Calu3 (cell line): ENCODE data around the gene AGAP4. TPM values are rescaled to one million over a fixed set of nuclear protein-coding genes. Genes with fewer than 3 reads are reported as not detected.
"Not testable (repeated sequence)": the region's sequence is repeated elsewhere in the genome, so short reads cannot be mapped to it uniquely, and the experiment has no call there.

ENCODE experiments used
- Bru-seq: library from RNA; stranded (reverse); fragments of 400-500 nt; gene quantifications from one replicate; lab custom pipeline; 2021; lab: Mats Ljungman, UMichigan
- BruChase-seq, 2 experiments: library from RNA; stranded (reverse); fragments of 400-500 nt; gene quantifications; one replicate each; lab custom pipeline; 2021; lab: Mats Ljungman, UMichigan
- BruUV-seq: library from RNA; stranded (reverse); fragments of 400-500 nt; replicated peaks from 2 replicates; lab custom pipeline; 2021; lab: Mats Ljungman, UMichigan
- CTCF ChIA-PET: fragments of 300-600 bp; sonication (Branson Sonifier 250); formaldehyde crosslinking; loops from one replicate; lab custom pipeline; 2022; ENCODE audit warnings: antibody characterized with exemption; lab: Charles Lee
- DNase-seq: peaks from one replicate; pipeline ENCODE4 v3.0.0; 2022
- H3K27ac Mint-ChIP-seq: one replicate; pipeline ENCODE4 v1.8.0; 2022; ENCODE audit warnings: mixed read lengths; ENCODE audit not compliant: unreplicated experiment
- H3K27me3 Mint-ChIP-seq: one replicate; pipeline ENCODE4 v1.8.0; 2022; ENCODE audit warnings: mixed read lengths; ENCODE audit not compliant: unreplicated experiment
- H3K36me3 Mint-ChIP-seq: one replicate; pipeline ENCODE4 v1.8.0; 2022; ENCODE audit warnings: mild to moderate bottlenecking, moderate library complexity, mixed read lengths; ENCODE audit not compliant: insufficient read depth, unreplicated experiment
- H3K4me1 Mint-ChIP-seq: one replicate; pipeline ENCODE4 v1.8.0; 2022; ENCODE audit warnings: mild to moderate bottlenecking, low read depth, mixed read lengths; ENCODE audit not compliant: unreplicated experiment
- H3K4me3 Mint-ChIP-seq: one replicate; pipeline ENCODE4 v1.8.0; 2022; ENCODE audit warnings: mild to moderate bottlenecking, low read depth, moderate library complexity, mixed read lengths; ENCODE audit not compliant: unreplicated experiment
- H3K9me3 Mint-ChIP-seq: one replicate; pipeline ENCODE4 v1.8.0; 2022; ENCODE audit warnings: low read depth, mixed read lengths; ENCODE audit not compliant: unreplicated experiment
- intact Hi-C: fragments of 100-400 bp; cut with micrococcal nuclease; formaldehyde crosslinking; loops from one replicate; pipeline ENCODE4 v1.10.0; 2022; ENCODE audit not compliant: unreplicated experiment
- long read RNA-seq: library from polyadenylated mRNA; stranded (forward); transcript quantifications from one replicate; pipeline ENCODE4 v2.0.0, GENCODE V29; 2022
- total RNA-seq: library from RNA; stranded (reverse); gene quantifications from 2 replicates; pipeline ENCODE4 v1.2.3, GENCODE V29; 2022

The AGAP4 gene
- total RNA-seq (31.4 and 33.3 TPM in 2 replicates), Bru-seq, nascent RNA (percentile 79 among the genes with signal in this experiment), BruChase-seq, experiment 1, labeled RNA remaining after a 6-hour chase (percentile 68 among the genes with signal in this experiment), BruChase-seq, experiment 2, labeled RNA remaining after a 2-hour chase (percentile 74 among the genes with signal in this experiment)
- long read RNA-seq, partial matches to known transcripts: 0 of 2 reads
- long read RNA-seq, other reads (novel, unspliced or antisense): 2 of 2 reads

DNA sequence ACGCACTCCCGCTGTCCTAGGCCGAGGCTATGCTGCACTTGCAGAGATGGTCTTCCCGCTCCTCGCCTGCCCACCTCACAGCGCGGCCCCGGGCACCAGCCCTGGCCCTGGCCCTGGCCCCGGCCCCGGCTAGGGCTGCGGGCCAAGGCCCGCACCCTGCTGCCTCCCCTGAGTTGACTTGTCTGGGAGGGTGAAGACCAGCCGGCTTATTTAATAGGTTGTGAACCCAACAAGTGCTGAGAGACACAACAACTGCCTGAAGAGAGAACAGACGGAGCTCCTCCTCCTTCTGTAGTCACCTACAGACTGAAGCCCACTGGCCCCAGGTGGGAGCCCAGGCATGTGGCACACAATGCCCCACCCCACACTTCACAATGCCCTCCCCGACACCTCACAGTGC is at the start of gene AGAP4:
Gene AGAP4 (minus strand): TSS at position 101 of the 400 bp plus-strand sequence. CDS start 153 bp downstream, outside the sequence.
- H3K9me3 Mint-ChIP-seq, H3K27me3 Mint-ChIP-seq, intact Hi-C loops, H3K27ac Mint-ChIP-seq, H3K36me3 Mint-ChIP-seq, H3K4me3 Mint-ChIP-seq, CTCF ChIA-PET, H3K4me1 Mint-ChIP-seq, DNase-seq, BruUV-seq: not testable (repeated sequence)

DNA sequence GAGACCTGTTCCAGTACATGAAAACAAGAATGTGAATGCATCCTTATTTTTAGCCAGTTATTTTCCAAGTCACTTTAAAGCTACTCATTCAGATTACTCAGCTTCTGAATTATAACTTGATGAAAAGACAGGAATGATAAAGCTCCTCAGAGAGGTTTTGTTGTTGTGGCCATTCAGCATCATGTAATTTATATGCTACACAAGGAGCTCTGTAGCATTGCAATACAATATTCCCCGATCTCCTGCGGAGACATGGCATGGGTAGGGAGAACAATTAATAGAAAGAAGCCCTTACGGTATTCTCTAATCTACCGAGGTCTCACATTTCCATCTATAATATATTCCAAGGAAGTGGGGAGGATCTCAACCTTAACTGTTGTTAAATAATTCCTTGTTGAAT is 43.4 kb upstream of the AGAP4 start:
- BruUV-seq, CTCF ChIA-PET, H3K27ac Mint-ChIP-seq, H3K27me3 Mint-ChIP-seq, DNase-seq, H3K4me1 Mint-ChIP-seq, intact Hi-C loops, H3K4me3 Mint-ChIP-seq, H3K9me3 Mint-ChIP-seq, H3K36me3 Mint-ChIP-seq: not testable (repeated sequence)

- H3K4me1 Mint-ChIP-seq, DNase-seq, H3K4me3 Mint-ChIP-seq, BruUV-seq, H3K9me3 Mint-ChIP-seq, H3K36me3 Mint-ChIP-seq, CTCF ChIA-PET, intact Hi-C loops, H3K27me3 Mint-ChIP-seq, H3K27ac Mint-ChIP-seq: not testable (repeated sequence)
Observed at GRCh38 chr10:45889539-45890230, 42.4 kb upstream of the AGAP4 start.

DNA sequence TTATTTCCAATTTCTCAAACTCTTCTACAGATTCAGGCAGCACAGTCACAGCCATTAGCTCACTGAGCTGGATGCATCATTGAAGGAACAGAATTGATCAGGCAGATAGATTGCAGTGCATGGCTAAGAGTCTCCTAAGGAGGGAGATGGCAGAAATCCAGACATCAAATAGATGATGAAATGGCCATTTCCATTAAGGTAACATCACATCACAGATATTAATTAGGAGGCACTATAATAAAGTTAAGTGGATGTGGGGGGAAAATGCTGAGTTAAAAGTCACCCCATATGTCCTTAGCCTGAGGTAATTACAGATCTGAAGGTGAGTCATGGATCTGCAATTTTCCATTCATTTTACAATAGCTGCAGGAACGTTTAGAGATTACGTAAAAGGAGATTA is 35.6 kb upstream of the AGAP4 start:
- H3K27ac Mint-ChIP-seq, H3K36me3 Mint-ChIP-seq, CTCF ChIA-PET, H3K9me3 Mint-ChIP-seq, intact Hi-C loops, BruUV-seq, H3K27me3 Mint-ChIP-seq, H3K4me1 Mint-ChIP-seq, H3K4me3 Mint-ChIP-seq, DNase-seq: not testable (repeated sequence)

DNA sequence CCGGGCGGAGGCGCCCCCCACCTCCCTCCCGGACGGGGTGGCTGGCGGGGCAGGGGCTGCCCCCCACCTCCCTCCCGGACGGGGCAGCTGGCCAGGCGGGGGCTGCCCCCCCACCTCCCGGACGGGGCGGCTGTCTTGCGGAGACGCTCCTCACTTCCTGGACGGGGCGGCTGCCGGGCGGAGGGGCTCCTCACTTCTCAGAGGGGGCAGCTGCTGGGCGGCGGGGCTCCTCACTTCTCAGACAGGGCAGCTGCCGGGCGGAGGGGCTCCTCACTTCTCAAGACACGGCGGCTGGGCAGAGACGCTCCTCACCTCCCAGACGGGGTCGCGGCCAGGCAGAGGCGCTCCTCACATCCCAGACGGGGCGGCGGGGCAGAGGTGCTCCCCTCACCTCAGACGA is 18.1 kb upstream of the AGAP4 start:
- not testable (repeated sequence) for H3K4me1 Mint-ChIP-seq, H3K4me3 Mint-ChIP-seq, H3K9me3 Mint-ChIP-seq

GRCh38 chr10:45864264-45864663 is 17.0 kb upstream of the AGAP4 start:
- BruUV-seq, H3K4me3 Mint-ChIP-seq, CTCF ChIA-PET, intact Hi-C loops, H3K27me3 Mint-ChIP-seq, H3K36me3 Mint-ChIP-seq, DNase-seq, H3K27ac Mint-ChIP-seq, H3K4me1 Mint-ChIP-seq, H3K9me3 Mint-ChIP-seq: not testable (repeated sequence)

More for the DNA sequence above, 18.1 kb upstream of the AGAP4 start:
- intact Hi-C loops, H3K36me3 Mint-ChIP-seq, CTCF ChIA-PET, DNase-seq, BruUV-seq, H3K27me3 Mint-ChIP-seq, H3K27ac Mint-ChIP-seq: not testable (repeated sequence)

- H3K9me3 Mint-ChIP-seq, H3K27me3 Mint-ChIP-seq, BruUV-seq, CTCF ChIA-PET, H3K4me3 Mint-ChIP-seq, H3K4me1 Mint-ChIP-seq, H3K27ac Mint-ChIP-seq, DNase-seq, H3K36me3 Mint-ChIP-seq, intact Hi-C loops: not testable (repeated sequence)
Observed at GRCh38 chr10:45863632-45864031, 16.3 kb upstream of the AGAP4 start.

DNA sequence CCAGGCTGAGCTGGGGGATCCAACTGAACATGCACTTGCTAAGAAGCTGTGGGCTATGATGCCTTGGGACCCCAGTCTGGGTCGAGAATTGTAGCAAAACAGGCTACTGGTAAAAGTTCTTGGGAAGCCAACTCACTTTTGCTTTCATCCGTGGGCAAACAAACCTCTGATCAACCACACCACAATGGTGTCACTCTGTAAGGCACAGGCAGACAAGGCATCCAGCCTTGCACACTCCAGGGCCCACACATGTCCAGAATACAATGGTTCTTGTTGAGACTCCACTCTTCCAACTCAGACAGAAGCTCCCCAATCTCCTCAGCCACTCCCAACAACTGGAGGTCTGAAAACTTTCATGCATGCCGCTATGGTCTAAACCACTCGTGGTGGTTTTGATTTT is 10.6 kb upstream of the AGAP4 start:
- BruUV-seq, H3K4me3 Mint-ChIP-seq, DNase-seq, H3K9me3 Mint-ChIP-seq, H3K27ac Mint-ChIP-seq, intact Hi-C loops, CTCF ChIA-PET, H3K4me1 Mint-ChIP-seq, H3K36me3 Mint-ChIP-seq, H3K27me3 Mint-ChIP-seq: not testable (repeated sequence)

DNA sequence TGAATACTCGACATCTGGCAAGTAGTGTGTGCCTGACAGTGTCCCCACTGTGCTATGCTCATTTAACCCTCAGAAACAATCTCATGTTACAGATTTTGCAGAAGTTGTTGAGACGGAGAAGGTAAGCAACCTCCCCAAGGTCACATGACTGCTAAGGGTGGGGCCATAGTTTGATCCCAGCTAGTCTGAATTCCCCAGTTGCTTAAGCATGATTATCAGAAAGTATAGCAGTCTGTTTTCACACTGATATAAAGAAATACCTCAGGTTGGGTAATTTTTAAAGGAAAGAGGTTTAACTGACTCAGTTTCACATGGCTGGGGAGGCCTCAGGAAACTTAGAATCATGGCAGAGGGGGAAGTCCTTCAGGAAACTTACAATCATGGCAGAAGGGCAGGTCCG is 1.2 kb upstream of the AGAP4 start:
- H3K27ac Mint-ChIP-seq, H3K4me3 Mint-ChIP-seq, H3K4me1 Mint-ChIP-seq, H3K36me3 Mint-ChIP-seq, CTCF ChIA-PET, H3K27me3 Mint-ChIP-seq, BruUV-seq, H3K9me3 Mint-ChIP-seq, intact Hi-C loops, DNase-seq: not testable (repeated sequence)

GRCh38 chr10:45822918-45823317 is 24.4 kb downstream of the AGAP4 start:
- peaks cover 20% of the 10 kb centered on the region for H3K27me3 Mint-ChIP-seq

More at GRCh38 chr10:45822918-45823317, 24.4 kb downstream of the AGAP4 start:
- H3K27ac Mint-ChIP-seq, H3K4me1 Mint-ChIP-seq, H3K9me3 Mint-ChIP-seq, H3K4me3 Mint-ChIP-seq, BruUV-seq, CTCF ChIA-PET, DNase-seq, intact Hi-C loops, H3K36me3 Mint-ChIP-seq: not testable (repeated sequence)
